HEK293 (cell line): Measurements from ENCODE around the gene LHFPL3.

Experiments
- CTCF ChIA-PET: fragments of 350-600 bp; formaldehyde crosslinking; extraction: SDS; loops from one replicate; lab custom pipeline; 2021; ENCODE audit warnings: antibody characterized with exemption; lab: Yijun Ruan, JAX
- POLR2A ChIA-PET: fragments of 300-600 bp; formaldehyde crosslinking; extraction: SDS; loops from one replicate; lab custom pipeline; 2020; ENCODE audit warnings: antibody characterized with exemption, inconsistent platforms; lab: Yijun Ruan, JAX
- H3K27ac ChIP-seq: fragments of 200-500 bp; sonication (Bioruptor generic); 2 replicates; pipeline ENCODE4 v1.5.1; 2014; ENCODE audit warnings: low read depth, low read length, control low read depth, inconsistent platforms; ENCODE audit errors: extremely low read depth
- H3K36me3 ChIP-seq, 2 experiments: fragments of 200-500 bp in 1 of 2; sonication (Bioruptor generic) in 1 of 2; 1 replicate in 1 of 2; 2 replicates in 1 of 2; pipeline ENCODE4 v1.5.1; 2014 to 2017; ENCODE audit warnings: inconsistent platforms in 2 of 2, low read length in 2 of 2; ENCODE audit not compliant: control insufficient read depth in 2 of 2, insufficient read depth in 1 of 2
- H3K4me1 ChIP-seq: fragments of 200-500 bp; sonication (Bioruptor generic); 2 replicates; pipeline ENCODE4 v1.5.1; 2014; ENCODE audit warnings: mild to moderate bottlenecking, low read length, inconsistent platforms; ENCODE audit not compliant: control insufficient read depth, insufficient read depth
- H3K4me3 ChIP-seq: 2 replicates; pipeline ENCODE4 v1.5.1; 2011; ENCODE audit warnings: low read depth, mild to moderate bottlenecking, control low read depth, low read length, moderate library complexity
- H3K9me3 ChIP-seq: fragments of 200-500 bp; sonication (Bioruptor generic); 2 replicates; pipeline ENCODE4 v1.5.1; 2014; ENCODE audit warnings: low read depth, low read length, inconsistent platforms; ENCODE audit not compliant: control insufficient read depth, insufficient read depth
- KLF7 ChIP-seq: fragments of 450-650 bp; formaldehyde crosslinking; IDR thresholded peaks from 2 replicates; pipeline ENCODE4 v1.5.1; 2016; ENCODE audit warnings: missing biosample characterization, missing genetic modification characterization, borderline replicate concordance
- KLF9 ChIP-seq: fragments of 450-650 bp; formaldehyde crosslinking; IDR thresholded peaks from 2 replicates; pipeline ENCODE4 v1.5.1; 2016; ENCODE audit warnings: missing biosample characterization, missing genetic modification characterization, low read depth
- PRDM4 ChIP-seq: fragments of 450-650 bp; formaldehyde crosslinking; IDR thresholded peaks from 2 replicates; pipeline ENCODE4 v1.5.1; 2017; ENCODE audit warnings: missing biosample characterization, missing genetic modification characterization
- SCRT1 ChIP-seq: fragments of 450-650 bp; formaldehyde crosslinking; IDR thresholded peaks from 2 replicates; pipeline ENCODE4 v1.5.1; 2016; ENCODE audit warnings: missing biosample characterization, missing genetic modification characterization, borderline replicate concordance
- ZBTB11 ChIP-seq: fragments of 450-650 bp; formaldehyde crosslinking; conservative IDR thresholded peaks from 2 replicates; pipeline ENCODE4 v1.5.1; 2016; ENCODE audit warnings: low read depth, missing biosample characterization, missing genetic modification characterization
- ZBTB17 ChIP-seq: fragments of 450-650 bp; formaldehyde crosslinking; IDR thresholded peaks from 2 replicates; pipeline ENCODE4 v1.5.1; 2016; ENCODE audit warnings: missing biosample characterization, missing genetic modification characterization
- ZNF223 ChIP-seq: fragments of 450-650 bp; formaldehyde crosslinking; IDR thresholded peaks from 2 replicates; pipeline ENCODE4 v1.5.1; 2016; ENCODE audit warnings: missing biosample characterization, missing genetic modification characterization
- ZNF292 ChIP-seq: fragments of 450-650 bp; formaldehyde crosslinking; IDR thresholded peaks from 2 replicates; pipeline ENCODE4 v1.5.1; 2016; ENCODE audit warnings: low read depth, missing biosample characterization, missing genetic modification characterization, borderline replicate concordance
- ZNF324 ChIP-seq: fragments of 450-650 bp; formaldehyde crosslinking; IDR thresholded peaks from 2 replicates; pipeline ENCODE4 v1.5.1; 2016; ENCODE audit warnings: missing biosample characterization, missing genetic modification characterization
- ZNF394 ChIP-seq: fragments of 450-650 bp; formaldehyde crosslinking; IDR thresholded peaks from 2 replicates; pipeline ENCODE4 v1.5.1; 2016; ENCODE audit warnings: missing biosample characterization, missing genetic modification characterization, mild to moderate bottlenecking, moderate library complexity, borderline replicate concordance
- ZNF488 ChIP-seq: fragments of 450-650 bp; formaldehyde crosslinking; IDR thresholded peaks from 2 replicates; pipeline ENCODE4 v1.5.1; 2016; ENCODE audit warnings: missing biosample characterization, missing genetic modification characterization
- ZNF596 ChIP-seq: fragments of 450-650 bp; IDR thresholded peaks from 2 replicates; pipeline ENCODE4 v1.5.0; 2018; ENCODE audit warnings: missing biosample characterization, mild to moderate bottlenecking, missing genetic modification characterization, moderate library complexity

LHFPL3 gene

GRCh38 chr7:104410742-104411141 is 82.3 kb downstream of the LHFPL3 start:
- ChIA-PET POLR2A (no interaction called here), CTCF (no interaction called here)
- Histone ChIP-seq H3K27ac (no peak overlapping the region), H3K4me1 (no peaks in the 10 kb centered on the region; the same call in 1 of the 2 replicates), H3K36me3 (no peaks in the 10 kb centered on the region), H3K9me3 (no peaks in the 10 kb centered on the region), H3K4me3 (no peak overlapping the region)
- no peak for TF ChIP-seq ZNF324 (tag by site-specific recombination)
- TF ChIP-seq ZBTB11 (tag by site-specific recombination), result no peak
- TF ChIP-seq KLF9 (tag by site-specific recombination), result no peak
- TF ChIP-seq ZNF223 (tag by site-specific recombination), result no peak
- no peak for TF ChIP-seq ZNF488
- TF ChIP-seq, all 188 proteins: peak for 0

- TF ChIP-seq ZBTB17 (0 out of 2 replicates have a peak, but pooled peaks have one; percentile 12), ZNF394 (no peak)
- TF ChIP-seq, all 188 proteins: peak for 1
- Histone ChIP-seq H3K4me3 (no peak overlapping the region), H3K9me3 (no peaks in the 10 kb centered on the region), H3K36me3 (no peaks in the 10 kb centered on the region), H3K27ac (no peak overlapping the region), H3K4me1 (no peaks in the 10 kb centered on the region; the same call in 1 of the 2 replicates)
- ChIA-PET CTCF (interaction anchor here (0.7 kb wide), 1 partner anchor 413 kb away, joined by 3 read pairs; no protein-coding TSS in a partner anchor), POLR2A (no interaction called here)
These were observed 84.5 kb downstream of the LHFPL3 start for GRCh38 chr7:104412911-104413310.

GRCh38 chr7:104414216-104414615 is 85.8 kb downstream of the LHFPL3 start:
- ChIA-PET CTCF (interaction anchor here (0.5 kb wide), 1 partner anchor 696 kb away, joined by 3 read pairs; no protein-coding TSS in a partner anchor), POLR2A (no interaction called here)
- H3K4me3 ChIP-seq, result no peak overlapping the region
- H3K4me1 ChIP-seq, result no peaks in the 10 kb centered on the region; the same call in 1 of the 2 replicates
- no peaks in the 10 kb centered on the region for H3K9me3 ChIP-seq
- TF ChIP-seq KLF7 (tag by site-specific recombination), result no peak
- no peak for TF ChIP-seq SCRT1 (tag by site-specific recombination)
- no peak for TF ChIP-seq PRDM4 (tag by site-specific recombination)
- TF ChIP-seq ZNF292 (tag by site-specific recombination), result no peak
- no peak for TF ChIP-seq ZNF596 (tag by site-specific recombination)
- H3K27ac ChIP-seq, result no peak overlapping the region
- H3K36me3 ChIP-seq, result no peaks in the 10 kb centered on the region
